HG02840 (cell line): ENCODE measurements around the gene SMARCA4.
"Not testable (repeated sequence)": the region's sequence is repeated elsewhere in the genome, so short reads cannot be mapped to it uniquely, and the experiment has no call there.

Source experiments
- ATAC-seq: cut with Tn5 transposase; IDR thresholded peaks from one replicate; pipeline ENCODE4 v1.9.1; 2021; ENCODE audit warnings: mild to moderate bottlenecking, moderate library complexity, moderate number of reproducible peaks; ENCODE audit not compliant: unreplicated experiment, low FRiP score

The SMARCA4 gene

GRCh38 chr19:11059511-11060358, 98.9 kb downstream of the SMARCA4 start:
- ATAC-seq, result no peak

- ATAC-seq, result no peak
Observed at GRCh38 chr19:11061952-11062351, 101.1 kb downstream of the SMARCA4 start.

- no peak for ATAC-seq
Observed at GRCh38 chr19:11063434-11063833, 102.6 kb downstream of the SMARCA4 start.

- ATAC-seq, result no peak
Observed at GRCh38 chr19:11064831-11065303, 104.0 kb downstream of the SMARCA4 start.

GRCh38 chr19:11066326-11066725, 105.5 kb downstream of the SMARCA4 start:
- ATAC-seq, result no peak

GRCh38 chr19:11067356-11068113, 106.7 kb downstream of the SMARCA4 start:
- ATAC-seq, result no peak

- ATAC-seq, result no peak
Observed at GRCh38 chr19:11069561-11069960, 108.7 kb downstream of the SMARCA4 start.

- no peak for ATAC-seq
Observed at GRCh38 chr19:11070123-11070522, 109.3 kb downstream of the SMARCA4 start.

- no peak for ATAC-seq
Observed at GRCh38 chr19:11073568-11073967, 112.7 kb downstream of the SMARCA4 start.

GRCh38 chr19:11076792-11077191, 116.0 kb downstream of the SMARCA4 start:
- ATAC-seq, result not testable (repeated sequence)

- no peak for ATAC-seq
Observed at GRCh38 chr19:11078893-11079292, 118.1 kb downstream of the SMARCA4 start.

GRCh38 chr19:11079999-11080398, 119.2 kb downstream of the SMARCA4 start:
- ATAC-seq, result no peak

GRCh38 chr19:11087870-11088505, 127.2 kb downstream of the SMARCA4 start:
- ATAC-seq, result no peak

- ATAC-seq, result no peak
Observed at GRCh38 chr19:11088506-11089253, 127.8 kb downstream of the SMARCA4 start.

GRCh38 chr19:11089254-11090013, 128.6 kb downstream of the SMARCA4 start, which contains the start of gene LDLR:
Gene LDLR (plus strand): TSS chr19:11089463. CDS start chr19:11089549, 86 bp downstream.
- ATAC-seq, result no peak

- ATAC-seq, result peak; percentile 23
Observed at GRCh38 chr19:11090014-11090263, 129.1 kb downstream of the SMARCA4 start.

- peak; percentile 71 for ATAC-seq
Observed at GRCh38 chr19:11090264-11090996, 129.6 kb downstream of the SMARCA4 start.

GRCh38 chr19:11090997-11091702, 130.3 kb downstream of the SMARCA4 start:
- ATAC-seq, result no peak
